ENCODE results near the gene CPS1. TPM values are rescaled to one million over a fixed set of nuclear protein-coding genes. Genes with fewer than 3 reads are reported as not detected.

CPS1 gene
- total RNA-seq, 1 donor from 2014 or later = 3.0 TPM

GRCh38 chr2:210553373-210553772 is 3.0 kb upstream of the CPS1 start:
- ATAC-seq (no peak), DNase-seq (no peak)
- no peaks in the 10 kb centered on the region for H3K9me3 ChIP-seq
- TF ChIP-seq CTCF (IDR thresholded peaks at IDR 0.05) = no peak
- H3K27ac ChIP-seq = no peak overlapping the region
- no peaks in the 10 kb centered on the region for H3K27me3 ChIP-seq (ENCODE audit: low read depth)
- no peaks in the 10 kb centered on the region for H3K36me3 ChIP-seq
- intact Hi-C loops (cut with DNase I) = no loop called here
- H3K4me1 ChIP-seq = no peaks in the 10 kb centered on the region
- no peak overlapping the region for H3K4me3 ChIP-seq

- no peak for TF ChIP-seq CTCF (IDR thresholded peaks at IDR 0.05)
- Histone ChIP-seq H3K4me1 (no peaks in the 10 kb centered on the region), H3K27me3 (ENCODE audit: low read depth) (no peaks in the 10 kb centered on the region), H3K9me3 (no peaks in the 10 kb centered on the region), H3K27ac (no peak overlapping the region), H3K36me3 (no peaks in the 10 kb centered on the region), H3K4me3 (no peak overlapping the region)
- DNase-seq (no peak), ATAC-seq (no peak)
- intact Hi-C loops (cut with DNase I) = no loop called here
Observed at GRCh38 chr2:210555555-210555954, 844 bp upstream of the CPS1 start.

- intact Hi-C loops (cut with DNase I) = no loop called here
- H3K4me3 ChIP-seq = no peak overlapping the region
- H3K9me3 ChIP-seq = no peaks in the 10 kb centered on the region
- DNase-seq (no peak), ATAC-seq (no peak)
- H3K27ac ChIP-seq = no peak overlapping the region
- no peaks in the 10 kb centered on the region for H3K36me3 ChIP-seq
- TF ChIP-seq CTCF (IDR thresholded peaks at IDR 0.05) = no peak
- no peaks in the 10 kb centered on the region for H3K4me1 ChIP-seq
- H3K27me3 ChIP-seq (ENCODE audit: low read depth) = no peaks in the 10 kb centered on the region
Observed at GRCh38 chr2:210557721-210558120, 1.3 kb downstream of the CPS1 start.

- Histone ChIP-seq H3K27me3 (ENCODE audit: low read depth) (no peaks in the 10 kb centered on the region), H3K36me3 (no peaks in the 10 kb centered on the region), H3K9me3 (no peaks in the 10 kb centered on the region), H3K27ac (no peak overlapping the region), H3K4me3 (no peak overlapping the region), H3K4me1 (no peaks in the 10 kb centered on the region)
- intact Hi-C loops (cut with DNase I) = no loop called here
- TF ChIP-seq CTCF (IDR thresholded peaks at IDR 0.05) = no peak
- no peak for ATAC-seq
- DNase-seq = no peak
Observed at GRCh38 chr2:210558708-210559107, 2.3 kb downstream of the CPS1 start.

GRCh38 chr2:210559182-210559581 is 2.8 kb downstream of the CPS1 start:
- no peak for TF ChIP-seq CTCF (IDR thresholded peaks at IDR 0.05)
- DNase-seq (no peak), ATAC-seq (no peak)
- Histone ChIP-seq H3K9me3 (no peaks in the 10 kb centered on the region), H3K27me3 (ENCODE audit: low read depth) (no peaks in the 10 kb centered on the region), H3K36me3 (no peaks in the 10 kb centered on the region), H3K4me1 (no peaks in the 10 kb centered on the region), H3K27ac (no peak overlapping the region), H3K4me3 (no peak overlapping the region)
- intact Hi-C loops (cut with DNase I) = no loop called here

- intact Hi-C loops (cut with DNase I) = no loop called here
- H3K27me3 ChIP-seq (ENCODE audit: low read depth) = no peaks in the 10 kb centered on the region
- ATAC-seq = no peak
- DNase-seq = no peak
- no peak for TF ChIP-seq CTCF (IDR thresholded peaks at IDR 0.05)
- no peak overlapping the region for H3K27ac ChIP-seq
- no peaks in the 10 kb centered on the region for H3K4me1 ChIP-seq
- no peak overlapping the region for H3K4me3 ChIP-seq
- no peaks in the 10 kb centered on the region for H3K9me3 ChIP-seq
- H3K36me3 ChIP-seq = no peaks in the 10 kb centered on the region
Observed at GRCh38 chr2:210561475-210561874, 5.1 kb downstream of the CPS1 start.
